Esophagus squamous epithelium (tissue), 5 donors: Measurements from ENCODE around the gene EFCAB8. TPM values are rescaled to one million over a fixed set of nuclear protein-coding genes. Genes with fewer than 3 reads are reported as not detected.

Experiments used
- DNase-seq: peaks from one replicate; lab custom pipeline; 2025; lab: John Stamatoyannopoulos, UW
- H3K27ac ChIP-seq, 4 donors: fragments of 200-600 bp; sonication (generic); one replicate each; pipeline ENCODE4 v1.5.1; 2016 to 2019; ENCODE audit warnings: mild to moderate bottlenecking in 1 of 4
- H3K27me3 ChIP-seq, 4 donors: fragments of 200-600 bp; sonication (generic); 1 replicate in 3 of 4; 2 replicates in 1 of 4; pipeline versions ENCODE4 v1.5.1 to v1.6.0; 2017 to 2021; ENCODE audit warnings: antibody characterized with exemption in 1 of 4
- H3K36me3 ChIP-seq, 3 donors: fragments of 200-600 bp; sonication (generic); one replicate each; pipeline ENCODE4 v1.5.1; 2016 to 2019
- H3K4me1 ChIP-seq, 3 donors: fragments of 200-600 bp; sonication (generic); one replicate each; pipeline ENCODE4 v1.5.1; 2017 to 2019
- H3K4me3 ChIP-seq, 4 donors: fragments of 200-600 bp; sonication (generic); 1 replicate in 3 of 4; 2 replicates in 1 of 4; pipeline ENCODE4 v1.5.1; 2016 to 2019; ENCODE audit warnings: mild to moderate bottlenecking in 2 of 4, moderate library complexity in 1 of 4
- H3K9me3 ChIP-seq, 3 donors: fragments of 200-600 bp; sonication (generic); one replicate each; pipeline ENCODE4 v1.5.1; 2016 to 2019
- POLR2A ChIP-seq, 4 donors: fragments of 450-650 bp; IDR thresholded peaks; one replicate each; pipeline ENCODE4 v1.6.1; 2017; ENCODE audit warnings: antibody characterized with exemption in 4 of 4, mild to moderate bottlenecking in 4 of 4, moderate library complexity in 3 of 4
- WGBS, 2 donors: methylation state at CpG; one replicate each; pipeline ENCODE4 v1.1.5; 2018; 5-methylcytosine and 5-hydroxymethylcytosine counted together
- intact Hi-C: fragments of 100-400 bp; cut with DNase I; formaldehyde crosslinking; loops from one replicate; pipeline ENCODE4 v1.15.0; 2022
- total RNA-seq, 4 donors: library from RNA; depleted of rRNA; stranded (reverse); fragments of >200 nt; gene quantifications; one replicate each; pipeline ENCODE4 v1.1.0, GENCODE V29; 2016
- TF ChIP-seq, protein P1 (sequence below), 6 experiments: fragments of 450-650 bp in 4 of 6; fragments of 200-600 bp in 2 of 6; sonication (generic) in 2 of 6; IDR thresholded peaks; one replicate each; pipeline ENCODE4 v1.5.1; 2016 to 2019; ENCODE audit warnings: antibody characterized with exemption in 6 of 6, mild to moderate bottlenecking in 4 of 6, moderate library complexity in 4 of 6
- donor health status: DM: yes; HTN: yes; CAD: no.

The EFCAB8 gene
- total RNA-seq, 4 donors from 2014 or later: 0.38 TPM; not detected in 3

DNA sequence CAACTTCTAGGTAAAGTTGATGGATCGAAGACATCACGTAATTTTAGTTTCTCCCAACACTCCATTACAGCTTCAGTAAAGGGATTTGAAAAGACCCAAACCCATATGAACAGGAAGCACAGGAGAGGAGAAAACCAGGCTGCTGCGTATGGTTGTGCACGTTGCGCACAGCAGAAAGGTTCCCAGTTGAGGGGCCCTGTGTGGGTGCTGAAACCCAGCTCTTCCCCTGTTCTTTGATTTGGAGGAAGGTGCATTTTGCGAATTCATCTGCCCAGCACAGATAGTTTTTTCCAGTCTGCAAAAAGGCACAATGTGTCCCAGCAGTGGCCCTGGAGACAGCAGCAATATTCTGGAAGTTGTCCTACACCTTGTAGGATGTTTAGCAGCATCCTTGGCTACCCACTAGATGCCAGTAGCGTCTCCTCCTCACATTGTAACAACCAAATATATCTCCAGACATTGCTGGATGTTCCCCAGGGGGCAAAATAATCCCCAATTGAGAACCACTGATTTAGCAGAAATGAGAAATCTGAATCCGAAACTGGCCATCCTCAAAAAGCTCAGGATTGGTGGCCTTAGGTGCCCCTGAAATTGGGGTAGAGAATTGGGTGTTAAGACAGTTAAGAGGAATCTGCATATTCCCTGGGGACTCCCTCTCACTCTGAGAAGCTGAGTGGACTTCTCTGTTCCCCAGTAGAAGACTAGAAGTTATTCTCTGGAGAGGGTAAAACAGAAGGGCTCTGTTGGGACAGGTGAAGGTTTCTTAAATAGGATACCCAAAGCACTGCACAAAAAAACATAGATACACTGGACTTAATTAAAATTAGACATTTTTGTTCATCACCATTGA, 133.3 kb downstream of the EFCAB8 start:
- Histone ChIP-seq H3K27ac (no peak overlapping the region), H3K4me1 (no peaks in the 10 kb centered on the region), H3K36me3 (no peaks in the 10 kb centered on the region), H3K27me3 (peaks cover 0 to 34% (median 0%) of the 10 kb centered on the region in 4 donors), H3K4me3 (no peak overlapping the region), H3K9me3 (peaks cover 0 to 10% (median 6%) of the 10 kb centered on the region in 3 donors)
- intact Hi-C loops: no loop called here
- DNase-seq: no peak
- WGBS, 2 donors: 68 to 70% methylated on average over 8 of the region's 8 CpGs
- TF ChIP-seq, protein P1, sequence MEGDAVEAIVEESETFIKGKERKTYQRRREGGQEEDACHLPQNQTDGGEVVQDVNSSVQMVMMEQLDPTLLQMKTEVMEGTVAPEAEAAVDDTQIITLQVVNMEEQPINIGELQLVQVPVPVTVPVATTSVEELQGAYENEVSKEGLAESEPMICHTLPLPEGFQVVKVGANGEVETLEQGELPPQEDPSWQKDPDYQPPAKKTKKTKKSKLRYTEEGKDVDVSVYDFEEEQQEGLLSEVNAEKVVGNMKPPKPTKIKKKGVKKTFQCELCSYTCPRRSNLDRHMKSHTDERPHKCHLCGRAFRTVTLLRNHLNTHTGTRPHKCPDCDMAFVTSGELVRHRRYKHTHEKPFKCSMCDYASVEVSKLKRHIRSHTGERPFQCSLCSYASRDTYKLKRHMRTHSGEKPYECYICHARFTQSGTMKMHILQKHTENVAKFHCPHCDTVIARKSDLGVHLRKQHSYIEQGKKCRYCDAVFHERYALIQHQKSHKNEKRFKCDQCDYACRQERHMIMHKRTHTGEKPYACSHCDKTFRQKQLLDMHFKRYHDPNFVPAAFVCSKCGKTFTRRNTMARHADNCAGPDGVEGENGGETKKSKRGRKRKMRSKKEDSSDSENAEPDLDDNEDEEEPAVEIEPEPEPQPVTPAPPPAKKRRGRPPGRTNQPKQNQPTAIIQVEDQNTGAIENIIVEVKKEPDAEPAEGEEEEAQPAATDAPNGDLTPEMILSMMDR (IDR thresholded peaks at IDR 0.05): no peak
- no peak for TF ChIP-seq POLR2A (IDR thresholded peaks at IDR 0.05)

DNA sequence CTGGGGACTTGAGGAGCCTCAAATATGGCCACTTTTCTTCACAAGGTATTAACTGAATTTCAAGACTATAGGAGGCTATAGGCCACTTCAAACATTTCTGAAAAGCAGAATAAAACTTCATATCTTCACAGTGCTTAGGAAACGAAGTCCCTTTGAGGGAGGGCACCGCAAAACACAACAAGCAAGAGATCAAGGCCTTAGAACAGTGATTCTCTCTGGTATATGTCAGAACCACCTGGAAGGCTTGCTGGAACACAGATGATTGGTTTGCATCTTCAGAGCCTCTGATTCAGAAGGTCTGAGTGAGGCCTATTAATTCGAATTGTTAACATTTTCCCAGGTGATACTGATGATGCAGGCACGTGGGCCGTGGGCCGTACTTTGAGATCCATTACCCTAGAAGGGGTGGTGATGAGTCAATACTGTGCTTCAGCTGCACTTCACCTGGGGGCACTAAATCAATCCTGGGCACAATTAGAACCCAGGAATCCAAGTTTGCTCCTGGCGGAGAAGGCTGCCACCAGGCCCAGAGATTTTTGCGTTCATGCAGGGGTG, 134.8 kb downstream of the EFCAB8 start:
- Histone ChIP-seq H3K4me3 (no peak overlapping the region), H3K27me3 (peaks cover 0 to 34% (median 0%) of the 10 kb centered on the region in 4 donors), H3K27ac (no peak overlapping the region), H3K9me3 (peaks cover 0 to 10% (median 6%) of the 10 kb centered on the region in 3 donors), H3K36me3 (no peaks in the 10 kb centered on the region), H3K4me1 (no peaks in the 10 kb centered on the region)
- intact Hi-C loops: no loop called here
- WGBS, 2 donors: 56 to 71% methylated on average over 7 to 8 of the region's 8 CpGs
- no peak for TF ChIP-seq POLR2A (IDR thresholded peaks at IDR 0.05)
- TF ChIP-seq, protein P1 (IDR thresholded peaks at IDR 0.05): no peak
- DNase-seq: no peak

GRCh38 chr20:32995802-32996201, 137.1 kb downstream of the EFCAB8 start:
- H3K36me3 ChIP-seq: no peaks in the 10 kb centered on the region
- H3K4me1 ChIP-seq: no peaks in the 10 kb centered on the region
- H3K27ac ChIP-seq: no peak overlapping the region
- TF ChIP-seq, protein P1 (IDR thresholded peaks at IDR 0.05): peak in 1 of 6 experiments; percentile 26
- no peak for TF ChIP-seq POLR2A (IDR thresholded peaks at IDR 0.05)
- DNase-seq: no peak
- H3K9me3 ChIP-seq: peaks cover 0 to 10% (median 6%) of the 10 kb centered on the region in 3 donors
- no peak overlapping the region for H3K4me3 ChIP-seq
- H3K27me3 ChIP-seq: peaks cover 0 to 24% (median 0%) of the 10 kb centered on the region in 4 donors
- intact Hi-C loops: no loop called here

DNA sequence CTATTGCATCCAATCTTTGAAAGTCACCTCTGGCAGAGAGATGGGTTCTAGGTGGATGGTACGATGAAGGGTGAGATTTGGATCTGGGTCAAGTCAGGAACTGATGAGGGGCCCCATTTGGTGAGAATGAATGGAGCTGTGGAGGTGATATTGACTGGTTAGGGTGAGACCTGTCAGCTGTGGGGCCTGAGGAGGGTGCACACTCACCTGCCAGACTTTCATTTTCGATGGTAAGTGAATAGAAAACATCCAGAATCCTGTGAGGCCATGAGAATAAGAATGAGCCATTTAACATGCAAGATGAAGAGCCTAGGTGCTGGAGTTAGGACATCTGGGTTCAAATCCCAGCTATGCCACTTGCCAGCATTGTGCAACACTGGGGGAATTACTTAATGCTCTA, 138.7 kb downstream of the EFCAB8 start:
- no peaks in the 10 kb centered on the region for H3K4me1 ChIP-seq
- no peaks in the 10 kb centered on the region for H3K36me3 ChIP-seq
- no peak for TF ChIP-seq POLR2A (IDR thresholded peaks at IDR 0.05)
- TF ChIP-seq, protein P1 (IDR thresholded peaks at IDR 0.05): no peak
- no peak overlapping the region for H3K4me3 ChIP-seq
- DNase-seq: no peak
- peaks cover 0 to 23% (median 0%) of the 10 kb centered on the region in 4 donors for H3K27me3 ChIP-seq
- H3K9me3 ChIP-seq: peaks cover 0 to 10% (median 6%) of the 10 kb centered on the region in 3 donors
- intact Hi-C loops: no loop called here
- 63 to 68% methylated on average over 2 of the region's 2 CpGs for WGBS, 2 donors
- H3K27ac ChIP-seq: no peak overlapping the region
